ENCODE results near the gene KLF2.

KLF2 gene

DNA sequence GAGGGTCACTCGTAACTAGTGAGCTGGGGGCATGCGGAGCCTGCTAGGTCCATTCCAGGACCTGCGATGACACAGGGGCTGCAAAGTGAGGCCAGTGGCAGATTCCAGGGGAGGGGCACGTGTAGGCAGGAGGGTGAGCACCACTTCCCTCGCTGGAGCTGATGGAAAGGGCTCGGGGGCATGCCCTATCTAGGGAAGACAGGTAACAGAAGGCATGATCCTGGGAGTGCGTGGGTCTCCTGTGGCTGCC is 51.2 kb downstream of the KLF2 start:
- no peak for DNase-seq (ENCODE audit: low read depth in 2 of 2)

DNA sequence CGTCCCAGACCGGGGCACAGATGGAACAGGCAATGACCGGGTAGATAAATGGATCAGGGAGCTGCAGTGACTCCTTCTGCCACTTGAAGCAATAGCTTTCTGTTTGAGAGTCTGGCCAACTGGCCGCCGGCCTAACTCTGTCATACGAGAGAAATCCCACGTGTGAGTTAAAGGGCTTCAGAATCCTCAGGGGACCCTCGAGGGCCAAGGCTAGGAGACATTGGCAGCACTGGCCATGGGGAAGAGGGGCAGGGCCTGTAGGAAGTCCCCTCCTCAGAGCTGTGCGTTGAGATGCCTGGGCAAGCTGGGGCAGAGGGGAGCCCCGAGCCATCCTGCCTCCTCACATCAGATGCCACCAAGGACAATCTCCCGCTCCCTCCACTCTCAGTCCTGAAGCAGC is 51.6 kb downstream of the KLF2 start:
- no peak for DNase-seq (ENCODE audit: low read depth in 2 of 2)

DNA sequence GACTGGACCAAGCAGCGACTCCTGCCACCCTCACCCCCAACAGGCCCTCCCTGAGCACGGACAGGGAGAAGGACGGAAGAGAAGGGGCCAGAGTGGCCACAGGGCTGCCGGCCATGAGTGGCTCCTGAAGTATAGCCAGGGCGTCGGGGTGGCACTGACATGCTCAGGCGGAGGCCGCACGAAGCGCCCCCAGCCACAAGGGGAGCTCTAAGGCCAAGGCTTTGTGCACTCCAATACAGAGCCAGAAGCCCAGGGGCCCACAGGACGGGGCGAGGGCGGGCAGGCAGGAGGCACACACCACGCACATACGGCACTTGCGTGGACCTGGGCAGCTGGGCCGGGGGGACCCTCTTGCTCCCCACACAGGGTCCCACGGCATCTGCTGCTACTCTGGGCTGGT is 52.0 kb downstream of the KLF2 start:
- DNase-seq (ENCODE audit: low read depth in 2 of 2), result peak; percentile 35 to 42

DNA sequence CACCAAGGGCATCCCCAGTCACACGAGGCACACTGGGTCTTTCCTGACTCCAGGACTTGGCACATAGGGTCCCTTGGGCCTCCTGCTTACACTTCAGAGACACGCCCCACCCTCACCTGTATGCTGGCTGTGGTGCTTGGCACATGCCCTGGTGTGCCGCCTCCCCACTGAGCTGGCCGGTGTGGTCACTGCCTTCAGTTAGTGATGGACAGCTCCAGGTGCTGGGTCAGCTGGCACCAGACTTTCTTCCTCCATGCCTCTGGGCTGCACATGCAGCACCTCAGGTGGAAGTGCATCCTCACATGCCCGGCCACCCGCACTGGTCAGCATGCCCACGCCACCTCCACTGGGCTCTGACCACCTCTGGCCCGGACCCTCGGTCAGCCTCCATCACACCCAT is 52.9 kb downstream of the KLF2 start:
- DNase-seq (ENCODE audit: low read depth in 2 of 2), result no peak
